OCI-LY7 (cell line): ENCODE data around the gene ZNF771. TPM values are rescaled to one million over a fixed set of nuclear protein-coding genes. Genes with fewer than 3 reads are reported as not detected.

Experiments
- BruUV-seq: library from RNA; stranded (reverse); fragments of 400-500 nt; replicated peaks from 2 replicates; lab custom pipeline; 2021; lab: Mats Ljungman, UMichigan
- CTCF ChIA-PET: fragments of 300-600 bp; sonication (Branson Sonifier 250); formaldehyde crosslinking; loops from one replicate; lab custom pipeline; 2022; ENCODE audit warnings: antibody characterized with exemption; ENCODE audit not compliant: unreplicated experiment; lab: Charles Lee
- POLR2A ChIA-PET: fragments of 300-600 bp; sonication (Branson Sonifier 250); formaldehyde crosslinking; loops from one replicate; lab custom pipeline; 2022; ENCODE audit warnings: antibody characterized with exemption; lab: Charles Lee
- DNase-seq: peaks from one replicate; pipeline ENCODE4 v3.0.0-alpha.2; 2015; ENCODE audit warnings: low spot score
- H2AFZ ChIP-seq: fragments of 200-600 bp; sonication (generic), shearing (Covaris generic); 2 replicates; pipeline ENCODE4 v1.6.1; 2014; ENCODE audit warnings: mild to moderate bottlenecking, antibody characterized with exemption, low read length, moderate library complexity
- H3K27ac ChIP-seq: fragments of 200-600 bp; sonication (generic); 2 replicates; pipeline ENCODE4 v1.5.1; 2014; ENCODE audit warnings: mixed run types, low read depth, mild to moderate bottlenecking, moderate library complexity, low read length, inconsistent platforms; ENCODE audit not compliant: poor library complexity, severe bottlenecking
- H3K36me3 ChIP-seq: fragments of 200-600 bp; sonication (generic); 2 replicates; pipeline ENCODE4 v1.6.1; 2014; ENCODE audit warnings: mild to moderate bottlenecking, antibody characterized with exemption, low read length, moderate library complexity, mixed read lengths; ENCODE audit not compliant: insufficient read depth
- H3K4me1 ChIP-seq: fragments of 200-600 bp; sonication (generic); 2 replicates; pipeline ENCODE4 v1.5.1; 2014; ENCODE audit warnings: mild to moderate bottlenecking, low read length; ENCODE audit not compliant: insufficient read depth, poor library complexity, severe bottlenecking
- H3K4me2 ChIP-seq: fragments of 200-600 bp; sonication (generic); 2 replicates; pipeline ENCODE4 v1.6.1; 2014; ENCODE audit warnings: mild to moderate bottlenecking, low read length
- H3K4me3 ChIP-seq: fragments of 200-600 bp; sonication (generic); 2 replicates; pipeline ENCODE4 v1.5.1; 2014; ENCODE audit warnings: mild to moderate bottlenecking, low read depth, low read length; ENCODE audit not compliant: poor library complexity, severe bottlenecking
- H3K79me2 ChIP-seq: fragments of 200-600 bp; sonication (generic); 2 replicates; pipeline ENCODE4 v1.6.1; 2016; ENCODE audit warnings: low read depth, mild to moderate bottlenecking, low read length, moderate library complexity, mixed read lengths; ENCODE audit not compliant: insufficient read depth
- H3K9me2 ChIP-seq: fragments of 200-600 bp; sonication (generic); 2 replicates; pipeline ENCODE4 v1.6.1; 2016; ENCODE audit warnings: mild to moderate bottlenecking, low read length, mixed read lengths; ENCODE audit not compliant: insufficient read depth
- H3K9me3 ChIP-seq: fragments of 200-600 bp; sonication (generic); 2 replicates; pipeline ENCODE4 v1.6.1; 2014; ENCODE audit warnings: mild to moderate bottlenecking, mixed run types, low read length, mixed read lengths
- H4K20me1 ChIP-seq: fragments of 200-600 bp; sonication (generic); 2 replicates; pipeline ENCODE4 v1.6.1; 2014; ENCODE audit warnings: mild to moderate bottlenecking, antibody characterized with exemption, low read length, moderate library complexity, mixed read lengths; ENCODE audit not compliant: insufficient read depth
- EZH2phosphoT487 ChIP-seq: fragments of 200-600 bp; sonication (generic); IDR thresholded peaks from 2 replicates; pipeline ENCODE4 v1.6.1; 2018; ENCODE audit warnings: low read depth, borderline replicate concordance, mild to moderate bottlenecking, mixed run types, antibody characterized with exemption, low read length, moderate library complexity, mixed read lengths
- intact Hi-C: fragments of 100-400 bp; cut with micrococcal nuclease; formaldehyde crosslinking; loops from one replicate; pipeline ENCODE4 v1.10.0; 2022; ENCODE audit not compliant: unreplicated experiment
- total RNA-seq, 2 experiments: library from RNA; depleted of rRNA in 1 of 2; stranded (reverse); fragments of >200 nt in 1 of 2; shearing (Covaris generic) in 1 of 2; gene quantifications; 2 replicates each; pipeline ENCODE4 v1.2.3, GENCODE V29; 2014 to 2022
- TF ChIP-seq, protein P1 (sequence below): fragments of 200-600 bp; sonication (generic); conservative IDR thresholded peaks from 2 replicates; pipeline ENCODE4 v1.5.1; 2014; ENCODE audit warnings: mild to moderate bottlenecking, antibody characterized with exemption, low read length, moderate library complexity, mixed read lengths

The ZNF771 gene
- total RNA-seq, 2 experiments from 2014 or later = 6.4 to 10.8 TPM

DNA sequence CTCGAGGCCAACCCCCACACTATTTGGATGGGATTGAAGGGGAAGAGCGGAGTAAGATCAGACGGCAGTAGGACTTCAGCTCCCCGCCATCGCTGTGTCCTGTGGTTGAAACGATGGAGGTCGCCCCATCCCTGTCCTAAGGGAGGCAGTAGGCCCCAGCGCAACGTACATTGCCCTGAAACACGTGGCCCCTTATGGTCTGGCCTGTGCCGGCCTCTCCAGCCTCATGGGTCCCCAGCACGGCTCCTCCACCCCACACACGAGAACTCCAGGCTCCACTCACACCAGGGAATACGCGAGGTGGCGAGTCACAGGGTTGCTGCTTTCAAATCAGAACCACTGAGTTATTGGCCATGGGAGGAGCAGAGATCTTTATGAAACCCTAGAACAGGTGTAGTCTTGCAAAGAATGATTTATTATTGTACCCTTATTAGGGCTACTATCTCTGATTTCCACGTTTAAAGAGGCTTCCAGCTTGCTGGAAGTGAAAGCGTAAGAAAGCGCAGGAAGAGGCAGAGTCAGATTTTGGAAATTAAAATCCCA, 23.1 kb downstream of the ZNF771 start:
- Histone ChIP-seq H2AFZ (peak overlapping the region; percentile 98), H3K4me1 (peaks cover 21% of the 10 kb centered on the region), H3K4me3 (peak overlapping the region; percentile 14), H3K4me2 (peak overlapping the region; percentile 63), H4K20me1 (no peaks in the 10 kb centered on the region), H3K9me3 (0 out of 2 replicates have a peak, but pooled peaks cover 4% of the 10 kb centered on the region), H3K36me3 (peaks cover 32% of the 10 kb centered on the region), H3K27ac (peak overlapping the region; percentile 62), H3K79me2 (peaks cover 33% of the 10 kb centered on the region), H3K9me2 (no peaks in the 10 kb centered on the region)
- ChIA-PET CTCF (interaction anchor here (0.5 to 1.6 kb wide), 6 partner anchors 19 to 198 kb away, joined by 3 to 11 read pairs (median 6); no protein-coding TSS in a partner anchor), POLR2A (interaction anchor here (0.5 to 1.3 kb wide), 7 partner anchors 12 to 254 kb away, joined by 3 to 8 read pairs (median 3); partner anchors contain the start of genes ITGAL and ZNF689)
- TF ChIP-seq, protein P1, sequence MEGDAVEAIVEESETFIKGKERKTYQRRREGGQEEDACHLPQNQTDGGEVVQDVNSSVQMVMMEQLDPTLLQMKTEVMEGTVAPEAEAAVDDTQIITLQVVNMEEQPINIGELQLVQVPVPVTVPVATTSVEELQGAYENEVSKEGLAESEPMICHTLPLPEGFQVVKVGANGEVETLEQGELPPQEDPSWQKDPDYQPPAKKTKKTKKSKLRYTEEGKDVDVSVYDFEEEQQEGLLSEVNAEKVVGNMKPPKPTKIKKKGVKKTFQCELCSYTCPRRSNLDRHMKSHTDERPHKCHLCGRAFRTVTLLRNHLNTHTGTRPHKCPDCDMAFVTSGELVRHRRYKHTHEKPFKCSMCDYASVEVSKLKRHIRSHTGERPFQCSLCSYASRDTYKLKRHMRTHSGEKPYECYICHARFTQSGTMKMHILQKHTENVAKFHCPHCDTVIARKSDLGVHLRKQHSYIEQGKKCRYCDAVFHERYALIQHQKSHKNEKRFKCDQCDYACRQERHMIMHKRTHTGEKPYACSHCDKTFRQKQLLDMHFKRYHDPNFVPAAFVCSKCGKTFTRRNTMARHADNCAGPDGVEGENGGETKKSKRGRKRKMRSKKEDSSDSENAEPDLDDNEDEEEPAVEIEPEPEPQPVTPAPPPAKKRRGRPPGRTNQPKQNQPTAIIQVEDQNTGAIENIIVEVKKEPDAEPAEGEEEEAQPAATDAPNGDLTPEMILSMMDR = peak; percentile 67; the same call in 1 of the 2 replicates
- no peak for TF ChIP-seq EZH2phosphoT487
- DNase-seq = no peak
- intact Hi-C loops = loop anchor here (1.0 to 5.0 kb wide), 6 partner anchors 42 to 198 kb away; partner anchors contain the start of genes ITGAL and ZNF689
- BruUV-seq = no TSS peak

DNA sequence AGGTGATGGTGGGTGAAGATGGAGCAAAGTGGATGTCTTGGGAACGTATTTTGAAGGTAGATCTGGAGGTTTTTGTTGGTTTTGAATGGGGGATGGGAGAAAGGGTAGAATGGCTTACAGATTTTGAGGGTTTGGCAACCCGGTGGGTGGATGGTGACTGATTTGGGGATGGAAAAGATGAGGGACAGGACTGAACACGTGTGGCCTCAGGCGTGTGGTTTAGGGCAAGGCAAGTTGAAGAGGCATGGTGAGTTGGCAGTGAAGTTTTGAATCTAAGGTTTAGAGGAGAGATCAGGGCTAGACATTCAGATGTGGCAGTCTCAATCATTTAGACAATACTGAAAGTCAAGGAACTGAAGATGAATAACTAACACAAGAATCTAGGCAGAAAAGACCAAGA, 27.4 kb downstream of the ZNF771 start:
- Histone ChIP-seq H3K9me3 (no peaks in the 10 kb centered on the region), H3K9me2 (no peaks in the 10 kb centered on the region), H2AFZ (no peak overlapping the region), H3K4me2 (no peak overlapping the region), H3K79me2 (peaks cover under 1% of the 10 kb centered on the region; the same call in 1 of the 2 replicates), H3K4me1 (peaks cover 22% of the 10 kb centered on the region), H3K27ac (no peak overlapping the region), H3K36me3 (no peaks in the 10 kb centered on the region), H4K20me1 (no peaks in the 10 kb centered on the region), H3K4me3 (no peak overlapping the region)
- POLR2A ChIA-PET = interaction anchor here (0.7 to 1.7 kb wide), 3 partner anchors 14 to 29 kb away, joined by 5 to 9 read pairs (median 5); no protein-coding TSS in a partner anchor
- DNase-seq = no peak
- BruUV-seq = no TSS peak
- TF ChIP-seq, protein P1 = no peak
- CTCF ChIA-PET = no interaction called here
- intact Hi-C loops = loop anchor here (5.0 kb wide), 1 partner anchor 177 kb away; the partner anchor contains the start of gene ZNF689

DNA sequence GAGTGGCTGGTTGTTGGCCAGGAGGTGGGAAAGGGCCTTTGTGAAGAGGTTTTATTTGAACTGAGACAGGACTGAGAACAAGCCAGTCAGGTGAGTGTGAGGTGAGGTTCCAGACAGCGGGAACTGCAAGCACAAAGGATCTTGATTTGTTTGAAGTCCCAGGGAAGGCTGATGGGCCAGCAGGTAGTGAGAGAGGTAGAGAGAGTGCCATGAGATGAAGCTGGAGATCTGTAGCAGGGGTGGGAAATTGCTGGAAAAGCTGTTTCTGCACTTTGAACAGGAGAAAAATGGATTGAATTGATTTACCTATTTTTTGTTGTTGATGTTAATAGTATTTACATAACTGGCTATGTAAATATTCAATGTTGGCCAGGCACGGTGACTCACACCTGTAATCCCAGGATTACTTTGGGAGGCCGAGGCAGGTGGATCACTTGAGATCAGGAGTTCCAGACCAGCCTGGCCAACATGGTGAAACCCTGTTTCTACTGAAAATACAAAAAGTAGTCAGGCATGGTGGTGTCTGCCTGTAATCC, 30.2 kb downstream of the ZNF771 start:
- 0 out of 2 replicates have a peak, but pooled peaks cover 3% of the 10 kb centered on the region for H3K79me2 ChIP-seq
- CTCF ChIA-PET = interaction anchor here (0.6 kb wide), 1 partner anchor 73 kb away, joined by 3 read pairs; no protein-coding TSS in a partner anchor
- no peaks in the 10 kb centered on the region for H3K9me3 ChIP-seq
- no peak overlapping the region for H2AFZ ChIP-seq
- H3K4me3 ChIP-seq = no peak overlapping the region
- intact Hi-C loops = no loop called here
- peaks cover 3% of the 10 kb centered on the region; the same call in 1 of the 2 replicates for H3K36me3 ChIP-seq
- H3K4me2 ChIP-seq = no peak overlapping the region
- H4K20me1 ChIP-seq = no peaks in the 10 kb centered on the region
- TF ChIP-seq, protein P1 = no peak
- peaks cover 19% of the 10 kb centered on the region for H3K4me1 ChIP-seq
- BruUV-seq = no TSS peak
- H3K9me2 ChIP-seq = no peaks in the 10 kb centered on the region
- POLR2A ChIA-PET = no interaction called here
- no peak overlapping the region for H3K27ac ChIP-seq
- no peak for DNase-seq
